Occipital lobe (tissue), 2 donors: ENCODE results near the gene NEB. TPM values are rescaled to one million over a fixed set of nuclear protein-coding genes. Genes with fewer than 3 reads are reported as not detected.

Source experiments
- DNase-seq: peaks from one replicate; lab custom pipeline; 2025; lab: John Stamatoyannopoulos, UW
- total RNA-seq: library from RNA; depleted of rRNA; stranded (reverse); fragments of >200 nt; gene quantifications from one replicate; pipeline ENCODE4 v1.2.3, GENCODE V29; 2014

Gene NEB, protein sequence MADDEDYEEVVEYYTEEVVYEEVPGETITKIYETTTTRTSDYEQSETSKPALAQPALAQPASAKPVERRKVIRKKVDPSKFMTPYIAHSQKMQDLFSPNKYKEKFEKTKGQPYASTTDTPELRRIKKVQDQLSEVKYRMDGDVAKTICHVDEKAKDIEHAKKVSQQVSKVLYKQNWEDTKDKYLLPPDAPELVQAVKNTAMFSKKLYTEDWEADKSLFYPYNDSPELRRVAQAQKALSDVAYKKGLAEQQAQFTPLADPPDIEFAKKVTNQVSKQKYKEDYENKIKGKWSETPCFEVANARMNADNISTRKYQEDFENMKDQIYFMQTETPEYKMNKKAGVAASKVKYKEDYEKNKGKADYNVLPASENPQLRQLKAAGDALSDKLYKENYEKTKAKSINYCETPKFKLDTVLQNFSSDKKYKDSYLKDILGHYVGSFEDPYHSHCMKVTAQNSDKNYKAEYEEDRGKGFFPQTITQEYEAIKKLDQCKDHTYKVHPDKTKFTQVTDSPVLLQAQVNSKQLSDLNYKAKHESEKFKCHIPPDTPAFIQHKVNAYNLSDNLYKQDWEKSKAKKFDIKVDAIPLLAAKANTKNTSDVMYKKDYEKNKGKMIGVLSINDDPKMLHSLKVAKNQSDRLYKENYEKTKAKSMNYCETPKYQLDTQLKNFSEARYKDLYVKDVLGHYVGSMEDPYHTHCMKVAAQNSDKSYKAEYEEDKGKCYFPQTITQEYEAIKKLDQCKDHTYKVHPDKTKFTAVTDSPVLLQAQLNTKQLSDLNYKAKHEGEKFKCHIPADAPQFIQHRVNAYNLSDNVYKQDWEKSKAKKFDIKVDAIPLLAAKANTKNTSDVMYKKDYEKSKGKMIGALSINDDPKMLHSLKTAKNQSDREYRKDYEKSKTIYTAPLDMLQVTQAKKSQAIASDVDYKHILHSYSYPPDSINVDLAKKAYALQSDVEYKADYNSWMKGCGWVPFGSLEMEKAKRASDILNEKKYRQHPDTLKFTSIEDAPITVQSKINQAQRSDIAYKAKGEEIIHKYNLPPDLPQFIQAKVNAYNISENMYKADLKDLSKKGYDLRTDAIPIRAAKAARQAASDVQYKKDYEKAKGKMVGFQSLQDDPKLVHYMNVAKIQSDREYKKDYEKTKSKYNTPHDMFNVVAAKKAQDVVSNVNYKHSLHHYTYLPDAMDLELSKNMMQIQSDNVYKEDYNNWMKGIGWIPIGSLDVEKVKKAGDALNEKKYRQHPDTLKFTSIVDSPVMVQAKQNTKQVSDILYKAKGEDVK (N-terminal part only)
- total RNA-seq = 3.0 TPM

DNA sequence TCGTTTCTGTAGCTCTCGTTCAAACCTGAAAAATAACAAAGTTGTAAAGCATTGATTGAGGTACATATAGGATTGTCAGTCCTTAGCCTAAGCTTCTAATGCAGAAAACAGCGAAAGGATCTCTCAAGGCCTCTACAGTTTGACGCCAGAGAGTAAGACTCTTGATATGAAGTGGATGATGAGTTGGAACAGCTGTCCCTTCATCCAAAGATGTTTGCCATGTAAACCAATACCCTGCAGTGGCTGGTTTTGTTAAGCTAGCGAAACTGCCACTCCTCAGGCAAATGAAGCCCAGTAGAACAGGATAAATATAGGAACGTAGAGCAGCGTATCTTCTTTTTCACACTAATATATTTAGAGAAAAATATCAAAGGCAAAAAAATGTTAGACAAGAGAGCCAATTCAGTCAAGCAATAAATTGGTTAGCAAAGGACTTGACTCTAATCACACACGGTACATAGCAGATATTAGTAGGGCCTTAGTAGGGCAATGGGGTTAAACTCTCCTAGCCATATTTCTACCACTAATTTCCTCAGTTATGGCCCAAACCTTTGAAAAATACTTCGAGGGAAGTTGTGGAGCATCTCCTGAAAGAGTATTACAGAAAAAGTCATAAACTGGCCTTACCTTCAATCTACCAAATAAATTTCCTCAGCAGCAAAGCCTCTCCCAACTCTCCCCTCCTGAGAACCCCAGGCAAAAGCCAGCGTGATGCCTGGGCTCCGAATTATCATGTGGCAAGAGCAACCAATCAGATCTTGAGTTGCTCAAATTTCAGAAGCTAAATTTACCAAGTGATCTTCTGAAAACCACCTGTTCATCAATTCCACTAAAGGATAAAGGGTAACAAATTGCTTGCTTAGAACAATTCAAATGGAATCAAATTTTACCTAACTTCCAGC, at the start of gene NEB:
TSS of gene NEB (minus strand) at position 706 of the 902 bp plus-strand sequence. CDS start 1,320 bp downstream, outside the sequence.
- no peak for DNase-seq

DNA sequence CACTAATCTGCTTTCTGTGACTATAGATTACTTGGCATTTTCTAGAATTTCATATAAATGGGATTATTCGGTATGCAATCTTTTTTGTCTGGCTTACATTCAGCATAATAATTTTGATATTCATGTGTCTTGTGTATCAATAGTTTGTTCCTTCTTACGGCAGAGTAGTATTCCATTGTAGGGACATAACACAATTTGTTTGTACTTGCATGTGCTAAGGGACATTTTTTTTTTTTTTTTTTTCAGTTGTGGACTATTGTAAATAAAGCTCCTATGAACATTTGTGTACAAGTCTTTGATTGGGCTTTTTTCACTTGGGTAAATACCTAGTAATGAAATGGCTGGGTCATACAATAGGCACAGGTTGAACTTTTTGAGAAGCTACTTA, 48.9 kb upstream of the NEB start:
- DNase-seq = no peak

DNA sequence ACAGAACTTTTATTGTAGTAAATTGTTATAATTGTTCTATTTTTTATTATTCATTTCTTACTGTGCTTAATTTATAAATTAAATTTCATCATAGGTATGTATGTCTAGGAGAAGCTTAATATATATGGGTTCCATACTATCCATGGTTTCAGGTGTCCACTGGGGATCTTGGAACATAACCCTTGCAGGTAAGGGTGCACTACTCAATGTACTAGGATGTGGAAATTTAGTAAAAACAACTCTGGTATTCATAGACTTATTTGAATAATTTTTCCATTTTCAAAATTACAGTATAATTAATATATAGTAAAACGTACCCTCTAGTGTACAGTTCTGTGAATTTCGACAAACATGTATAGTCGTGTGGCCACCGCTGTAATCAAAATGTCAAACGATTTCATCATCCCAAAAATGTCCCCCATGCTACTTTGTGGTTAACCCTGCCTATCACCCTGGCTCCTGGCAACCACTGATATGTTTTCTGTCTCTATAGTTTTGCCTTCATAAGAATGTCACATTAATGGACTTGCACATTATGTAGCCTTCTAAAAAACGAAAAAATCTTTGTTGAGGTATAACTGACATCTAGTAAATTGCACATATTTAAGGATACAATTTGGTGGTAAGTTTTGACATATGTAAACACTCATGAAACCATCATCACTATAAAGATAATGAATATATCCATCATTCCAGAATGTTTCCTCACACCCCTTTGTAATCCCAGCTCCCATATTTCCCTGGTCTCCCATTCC, 48.3 kb upstream of the NEB start:
- DNase-seq = no peak

DNA sequence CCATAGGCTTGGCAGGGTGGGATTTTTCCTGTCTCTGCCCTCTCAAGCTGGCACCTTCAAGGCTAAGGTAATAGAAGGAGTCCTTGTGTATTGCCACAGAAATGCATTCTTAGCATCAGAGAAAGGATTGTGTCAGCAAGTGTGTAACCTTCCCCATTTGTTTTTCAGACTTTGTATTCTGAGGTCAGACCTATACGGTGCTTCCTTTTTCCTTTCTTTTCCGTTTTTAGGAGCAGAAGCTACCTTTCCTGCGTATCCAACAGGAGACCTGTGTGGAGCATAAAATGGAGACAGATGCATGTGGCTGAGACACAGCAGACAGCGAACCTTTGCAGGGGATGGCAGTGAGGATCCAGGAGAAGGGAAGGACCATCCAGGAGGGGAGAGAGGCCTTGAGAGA, 47.4 kb upstream of the NEB start:
- DNase-seq = no peak

DNA sequence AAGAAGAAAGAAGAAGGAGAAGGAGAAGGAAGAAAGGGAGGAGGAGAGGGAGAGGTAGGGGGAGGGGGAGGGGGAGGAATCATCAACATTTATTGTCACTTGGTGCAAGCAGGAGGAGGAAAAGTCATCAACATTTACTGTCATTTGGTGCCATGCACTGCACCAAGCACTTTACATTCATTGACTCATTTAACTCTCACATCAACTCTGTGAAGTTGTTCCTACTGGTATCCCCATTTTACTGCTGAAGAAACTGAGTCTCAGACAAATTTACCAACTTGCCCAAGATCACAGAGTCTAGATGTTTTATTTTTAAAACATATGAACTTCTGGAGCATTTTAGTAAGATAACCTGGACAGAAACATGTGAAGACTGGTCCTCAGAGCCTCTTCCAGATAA, 46.7 kb upstream of the NEB start:
- no peak for DNase-seq

DNA sequence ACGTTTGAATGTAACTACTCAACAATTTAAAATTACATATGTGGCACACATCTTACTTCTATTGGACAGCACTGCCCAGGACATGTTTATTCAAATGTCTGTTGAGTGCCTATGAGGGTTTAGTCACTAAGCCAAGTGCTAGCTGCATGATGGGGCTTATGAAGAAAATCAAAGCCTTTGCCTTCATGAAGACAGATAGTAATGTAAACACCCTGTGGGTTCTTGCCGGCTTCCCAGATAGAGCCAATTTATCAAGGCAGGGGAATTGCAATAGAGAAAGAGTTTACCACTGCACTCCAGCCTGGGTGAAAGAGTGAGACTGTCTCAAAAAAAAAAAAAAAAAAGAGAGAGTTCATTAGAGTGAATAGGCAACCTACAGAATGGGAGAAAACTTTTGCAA, 43.7 kb upstream of the NEB start:
- no peak for DNase-seq

DNA sequence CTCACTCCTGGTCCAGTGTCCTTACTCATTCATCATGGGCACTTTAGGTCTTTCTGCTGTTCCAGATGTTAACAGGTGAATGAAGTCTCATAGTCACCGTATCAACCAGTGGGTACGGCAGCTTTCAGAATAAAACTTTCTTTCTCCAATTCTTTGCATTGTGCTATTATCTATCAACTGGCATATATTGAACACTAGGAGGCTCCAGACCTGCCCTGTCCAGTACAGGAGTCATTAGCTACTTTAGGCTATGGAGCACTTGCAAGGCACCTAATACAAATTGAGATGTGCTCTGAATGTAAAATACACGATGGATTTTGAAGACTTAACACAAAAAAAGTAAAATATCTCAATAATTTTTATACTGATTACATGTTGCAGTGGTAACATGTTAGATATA, 43.2 kb upstream of the NEB start:
- DNase-seq = no peak

DNA sequence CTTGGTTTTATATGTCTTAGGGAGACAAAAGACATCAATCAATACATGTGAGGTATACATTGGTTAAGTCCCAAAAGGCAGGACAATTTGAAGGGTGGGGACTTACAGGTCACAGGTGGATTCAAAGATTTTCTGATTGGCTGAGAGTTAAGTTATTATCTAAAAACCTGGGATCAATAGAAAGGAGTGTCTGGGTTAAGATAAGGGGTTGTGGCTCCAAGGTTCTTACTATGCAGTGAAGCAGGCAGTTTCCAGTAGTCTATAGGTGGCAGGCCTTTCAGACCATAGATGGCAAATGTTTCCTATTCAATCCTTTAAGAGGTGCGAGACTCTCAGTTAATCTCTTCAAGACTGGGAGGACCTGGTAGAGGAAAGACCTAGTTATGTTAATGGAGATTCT, 42.1 kb upstream of the NEB start:
- no peak for DNase-seq

DNA sequence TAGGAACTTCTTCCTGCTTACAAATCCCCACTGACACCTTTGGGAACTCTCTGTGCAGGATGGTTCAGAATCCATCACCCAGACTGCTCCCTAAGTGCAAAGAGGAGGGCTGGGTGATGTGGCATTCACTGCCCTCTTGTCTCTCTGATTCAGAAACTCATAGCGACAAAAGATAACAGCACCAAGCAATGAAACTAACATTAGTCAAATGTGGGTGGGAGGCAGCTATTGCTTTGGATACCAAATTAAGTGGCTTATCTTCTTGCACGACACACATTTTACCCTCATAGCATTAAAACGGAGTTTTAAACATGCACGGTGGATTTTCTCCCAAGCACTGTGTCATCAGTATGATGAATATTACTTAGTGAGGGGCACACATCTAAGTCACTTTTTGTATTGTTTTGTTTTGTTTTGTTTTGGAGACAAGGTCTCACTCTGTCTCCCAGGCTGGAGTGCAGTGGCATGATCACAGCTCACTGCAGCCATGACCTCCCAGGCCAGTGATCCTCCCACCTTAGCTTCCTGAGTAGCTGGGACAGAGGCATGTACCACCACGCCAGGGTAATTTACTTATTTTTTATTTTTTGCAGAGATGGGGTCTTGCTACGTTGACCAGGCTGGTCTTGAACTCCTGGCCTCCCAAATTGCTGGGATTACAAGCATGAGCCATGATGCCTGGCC, 40.9 kb upstream of the NEB start:
- no peak for DNase-seq

DNA sequence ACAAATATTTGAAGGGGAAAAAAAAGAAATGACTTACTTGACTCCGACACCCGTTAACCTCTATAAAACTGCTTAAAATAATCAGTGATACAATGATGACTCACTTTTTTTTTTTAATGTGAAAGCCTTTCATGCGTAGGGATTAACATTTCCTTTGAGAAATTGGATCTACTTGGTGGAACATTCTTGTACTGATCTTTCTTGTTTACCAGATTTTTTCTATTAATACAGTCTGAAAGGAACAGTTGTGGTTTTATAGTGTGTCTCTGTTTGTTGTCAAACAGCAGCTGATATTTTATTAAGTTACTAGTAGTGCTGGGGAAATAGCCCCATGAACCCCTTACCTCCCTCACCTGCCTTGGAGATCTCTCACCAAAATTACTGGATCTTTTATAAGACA, 40.2 kb upstream of the NEB start:
- no peak for DNase-seq

DNA sequence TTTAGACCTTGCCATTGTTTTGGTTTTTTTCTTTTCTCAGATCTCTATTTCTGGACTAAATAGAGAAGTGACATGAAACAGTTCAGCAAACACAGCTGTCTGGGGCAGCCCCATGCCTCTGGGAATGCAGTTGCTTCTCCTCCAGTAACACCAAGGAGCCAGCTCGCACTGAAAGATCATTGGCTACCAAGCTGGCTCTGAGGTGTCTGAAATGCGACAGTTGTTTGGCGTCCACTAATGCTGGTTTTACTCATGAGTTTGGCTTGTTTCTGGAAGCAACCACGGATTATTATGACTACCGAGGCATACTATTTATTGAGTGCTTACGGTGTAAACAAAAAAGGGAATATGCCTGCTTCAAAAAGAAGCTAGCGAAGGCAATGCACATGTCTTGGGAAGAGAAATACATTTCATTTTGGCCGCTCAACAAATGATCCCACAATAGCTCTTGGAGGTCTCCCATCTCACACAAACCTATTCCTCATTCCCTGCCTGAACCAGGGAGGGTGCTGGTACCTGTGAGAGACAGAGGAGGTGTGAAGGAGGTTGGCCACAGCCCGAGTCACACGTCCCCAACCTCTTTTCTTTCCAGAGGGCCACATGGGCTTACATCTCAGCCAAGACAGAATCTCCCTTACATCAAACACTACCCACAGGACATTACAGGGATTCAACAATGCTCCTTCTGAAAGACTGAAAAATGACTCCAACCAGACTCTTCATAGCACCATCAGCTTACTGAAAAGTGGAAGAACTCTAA, 37.5 kb upstream of the NEB start:
- DNase-seq = no peak

DNA sequence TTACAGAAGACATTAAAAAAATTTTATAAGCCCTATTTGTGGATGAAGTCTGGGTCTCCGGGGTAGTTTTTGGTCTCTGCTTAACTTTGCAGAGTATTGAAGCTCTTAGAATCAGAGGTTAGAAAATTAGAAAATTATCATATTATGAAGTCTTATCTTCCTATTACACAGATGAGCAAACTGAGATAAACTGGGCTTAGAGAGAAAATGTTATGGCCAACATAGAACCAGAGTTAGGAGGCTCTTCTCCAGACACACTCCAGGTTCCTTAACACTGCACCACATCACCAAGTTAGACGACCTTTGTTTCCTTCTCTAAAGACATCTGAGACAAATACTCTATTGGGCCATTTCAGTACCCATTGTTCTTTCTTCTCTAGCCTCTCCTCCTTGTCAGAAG, 36.7 kb upstream of the NEB start:
- no peak for DNase-seq

DNA sequence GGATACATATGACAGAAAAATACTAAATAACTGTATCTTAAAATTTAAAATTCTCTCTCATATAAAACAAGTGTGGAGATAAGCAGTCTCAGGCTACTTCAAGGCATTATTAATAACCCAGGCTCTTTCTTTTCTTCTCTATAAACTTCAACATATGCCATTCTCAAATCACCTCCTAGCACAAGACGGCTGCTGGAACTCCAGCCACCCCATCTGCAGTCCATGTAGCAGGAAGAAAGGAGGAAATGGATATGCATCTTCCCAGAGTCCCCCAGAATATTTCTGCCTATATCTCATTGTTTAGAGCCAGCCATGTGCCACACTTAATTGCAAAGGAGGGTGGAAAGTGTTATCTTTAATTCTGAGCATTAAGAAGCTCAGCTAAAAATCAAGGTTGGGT, 35.3 kb upstream of the NEB start:
- no peak for DNase-seq

DNA sequence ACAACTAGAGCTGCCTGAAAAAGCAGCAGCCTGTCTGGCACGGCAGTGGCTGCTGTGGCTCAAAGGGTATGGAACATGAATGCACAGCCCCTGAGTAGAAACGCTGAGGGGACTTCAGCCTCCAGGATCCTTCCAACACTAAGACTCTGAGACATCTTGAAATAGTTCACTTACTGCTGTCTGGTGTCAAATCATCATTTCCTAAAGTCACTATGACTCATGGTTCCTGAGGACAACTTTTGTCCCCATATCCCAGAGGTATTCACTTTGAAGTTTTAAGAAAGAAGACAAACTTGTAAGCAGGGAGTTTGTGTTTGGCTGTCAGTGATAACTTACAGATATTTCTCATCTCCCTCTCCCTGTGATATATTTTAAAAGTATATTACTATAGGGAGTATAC, 33.3 kb upstream of the NEB start:
- no peak for DNase-seq

DNA sequence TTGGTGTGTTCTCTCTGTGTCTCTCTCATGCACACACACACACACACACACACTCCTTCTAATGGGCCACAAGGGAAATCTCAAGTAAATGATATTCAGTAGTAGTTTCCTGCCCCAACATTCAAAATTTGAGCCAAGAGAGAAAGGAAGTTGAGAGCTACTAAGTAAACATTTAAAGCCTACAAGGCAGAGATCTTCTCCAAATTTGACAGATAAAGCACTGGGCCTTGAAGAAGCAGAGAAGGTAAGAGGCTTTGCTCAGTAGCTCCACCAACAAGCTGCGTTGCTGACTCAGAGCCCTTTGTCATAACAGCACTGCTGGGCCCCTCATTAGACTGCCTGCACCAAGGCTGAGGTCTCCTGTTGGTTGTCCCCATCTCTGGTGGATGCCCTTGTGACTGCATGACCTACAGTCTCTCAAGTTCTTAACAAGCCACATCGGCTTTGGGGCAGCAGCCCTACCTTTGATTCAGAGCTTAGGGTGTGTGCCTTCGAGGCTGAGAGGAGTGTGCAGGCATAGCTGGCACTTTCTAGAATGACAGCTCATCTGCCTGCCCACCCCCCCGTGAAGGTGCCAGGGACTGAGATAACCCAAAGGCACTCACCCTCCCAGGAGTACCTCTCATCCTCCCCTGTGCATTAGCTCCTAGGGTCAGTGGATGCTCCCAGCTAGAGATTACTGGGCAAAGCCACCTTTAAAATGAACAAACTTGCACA, 32.3 kb upstream of the NEB start:
- no peak for DNase-seq

DNA sequence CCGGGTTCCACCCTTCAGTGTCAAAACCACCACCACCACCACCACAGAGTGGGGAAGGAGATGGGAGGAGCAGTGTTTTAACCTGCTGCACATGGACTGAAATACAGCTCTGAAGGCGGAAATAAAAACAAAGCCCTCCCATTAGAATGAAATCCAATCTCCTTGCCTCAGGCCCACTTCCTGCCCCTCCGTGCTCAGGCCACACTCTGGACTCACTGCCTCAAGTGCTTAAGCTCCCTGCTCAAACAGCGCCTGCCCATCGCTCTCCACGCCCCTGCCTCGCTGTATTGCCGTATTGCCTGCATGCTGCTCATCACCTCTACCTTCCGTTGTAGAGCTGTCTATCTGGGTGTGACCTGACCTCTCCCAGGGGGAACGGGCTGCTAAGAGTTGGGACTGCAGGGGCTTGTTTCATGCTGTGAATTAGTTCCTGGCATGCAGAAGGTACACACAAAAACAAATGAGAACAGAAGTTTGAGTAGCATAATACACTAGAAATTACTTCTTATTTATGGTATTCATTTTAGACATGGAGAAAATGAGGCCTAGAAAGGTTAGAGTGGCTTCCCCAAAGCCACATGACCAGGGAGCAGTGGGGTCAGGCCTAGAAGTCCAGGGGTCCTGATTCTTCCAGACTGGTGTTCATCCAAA, 31.6 kb upstream of the NEB start:
- no peak for DNase-seq

DNA sequence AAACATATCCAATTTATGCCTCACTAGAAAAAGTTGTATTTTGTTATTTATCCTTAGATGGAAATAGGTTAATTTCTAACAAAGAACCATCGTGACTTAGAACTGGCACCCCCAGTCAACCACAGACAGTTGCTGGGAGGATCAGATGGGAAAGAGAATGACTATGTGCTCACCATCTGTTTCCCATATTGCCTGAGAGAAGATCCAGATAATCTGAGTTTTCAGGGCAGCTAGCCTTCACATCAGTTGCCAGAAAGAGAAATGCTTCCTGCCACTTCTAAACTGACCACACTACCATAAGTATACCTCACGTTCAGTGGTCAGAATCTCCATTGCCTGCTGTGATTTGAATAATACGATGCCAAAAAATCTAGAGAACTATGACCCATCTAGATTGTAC, 28.4 kb upstream of the NEB start:
- DNase-seq = no peak

DNA sequence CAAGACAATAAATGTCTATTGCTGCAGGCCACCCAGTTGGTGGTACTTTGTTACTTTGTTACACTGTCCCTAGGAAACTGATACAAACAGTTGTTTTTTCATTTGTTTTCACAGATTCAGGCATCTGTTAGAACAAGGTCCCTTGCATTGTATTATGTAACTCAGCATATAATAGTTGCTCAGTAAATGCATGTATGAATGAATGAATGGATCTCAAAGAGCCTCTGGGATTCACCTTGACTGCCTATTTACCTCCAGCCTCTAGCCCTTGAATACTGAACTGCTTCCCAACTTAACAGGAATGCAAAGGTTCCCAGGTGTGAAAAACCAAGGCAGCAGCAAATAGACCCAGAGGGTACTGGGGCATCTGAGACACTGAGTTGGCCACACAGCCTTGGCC, 27.4 kb upstream of the NEB start:
- DNase-seq = no peak
